Measurements from ENCODE around the gene DUOXA2. TPM values are rescaled to one million over a fixed set of nuclear protein-coding genes. Genes with fewer than 3 reads are reported as not detected.

DUOXA2 gene
- total and polyA plus RNA-seq, 2 of the 4 experiments (the other 2 are of a cell fraction) = not detected

GRCh38 chr15:45161666-45162065, 47.5 kb downstream of the DUOXA2 start:
- no peaks in the 10 kb centered on the region for H3K36me3 ChIP-seq (ENCODE audit: control insufficient read depth, insufficient read depth, low read length)
- no peak overlapping the region for H3K4ac ChIP-seq (ENCODE audit: low read depth, low read length)
- no peak overlapping the region for H3K4me2 ChIP-seq (ENCODE audit: low read depth, low read length)
- no peak overlapping the region for H3K23ac ChIP-seq (ENCODE audit: low read depth, low read length)
- H4K5ac ChIP-seq (ENCODE audit: low read depth, low read length) = no peak overlapping the region
- H3K9ac ChIP-seq (ENCODE audit: low read depth, low read length) = no peak overlapping the region
- no peak overlapping the region for H2AFZ ChIP-seq (replicated peaks; ENCODE audit: low read length, poor library complexity)
- in situ Hi-C loops (cut with MboI; ENCODE audit: low sequenced_read_pairs) (loop anchor here (5.0 kb wide), 1 partner anchor 241 kb away; a partner anchor contains a TSS), intact Hi-C loops (cut with micrococcal nuclease) (no loop called here), dilution Hi-C loops (cut with HindIII; ENCODE audit: low sequenced_read_pairs, unreplicated experiment) (no loop called here)
- no peak for DNase-seq
- no peak overlapping the region for H4K91ac ChIP-seq (ENCODE audit: insufficient read depth, low read depth, low read length)
- H2BK120ac ChIP-seq (ENCODE audit: low read depth, low read length) = no peak overlapping the region
- H3K56ac ChIP-seq (ENCODE audit: extremely low read depth, insufficient read depth, low read length) = no peak overlapping the region
- no peak overlapping the region for H3K27ac ChIP-seq (ENCODE audit: insufficient read depth, low read length)
- ChIA-PET POLR2A (ENCODE audit: unreplicated experiment) (no interaction called here), CTCF (interaction anchor here (2.0 to 3.2 kb wide), 2 partner anchors 44 to 239 kb away, joined by 8 to 27 read pairs; a partner anchor contains a TSS)
- peaks cover 5 to 20% of the 10 kb centered on the region in 2 experiments for H3K79me1 ChIP-seq (ENCODE audit: low read depth in 1 of 2, low read length in 2 of 2)
- no peak overlapping the region for H2BK20ac ChIP-seq (ENCODE audit: low read depth, low read length)
- H3K27me3 ChIP-seq (ENCODE audit: control insufficient read depth, insufficient read depth, low read length) = no peaks in the 10 kb centered on the region
- no peak overlapping the region; the same call in 2 of the 3 replicates for H2BK15ac ChIP-seq (ENCODE audit: low read depth, low read length)
- no peak overlapping the region for H2AK5ac ChIP-seq (ENCODE audit: low read depth, low read length)
- BruUV-seq (replicated peaks) = no TSS peak
- no peak overlapping the region for H3K4me3 ChIP-seq (ENCODE audit: insufficient read depth, low read depth, low read length)
- H3K14ac ChIP-seq (replicated peaks; ENCODE audit: low read depth, low read length) = no peak overlapping the region
- 93% methylated on average over 10 of the region's 14 CpGs; no CpG with 5 or more reads in 1 of the 2 experiments for WGBS, 2 experiments (ENCODE audit: extremely low coverage in 2 of 2, insufficient read length in 1 of 2)
- no peaks in the 10 kb centered on the region for H3K9me3 ChIP-seq (ENCODE audit: control insufficient read depth, insufficient read depth, low read length)
- no peak overlapping the region for H2BK5ac ChIP-seq (ENCODE audit: low read depth, low read length, poor library complexity, severe bottlenecking)
- no peaks in the 10 kb centered on the region for H4K20me1 ChIP-seq (ENCODE audit: insufficient read depth, low read length)
- H3K9me1 ChIP-seq (ENCODE audit: insufficient read depth, low read length) = peaks cover 12% of the 10 kb centered on the region
- peaks cover 16% of the 10 kb centered on the region for H3K4me1 ChIP-seq (ENCODE audit: control insufficient read depth, insufficient read depth, low read length)
- H2AK9ac ChIP-seq (replicated peaks; ENCODE audit: low read depth, low read length, poor library complexity) = no peak overlapping the region
- no peak overlapping the region for H3K18ac ChIP-seq (ENCODE audit: low read depth, low read length)
- H4K8ac ChIP-seq (ENCODE audit: low read depth in 2 of 2, low read length in 2 of 2) = no peak overlapping the region
- no peak for TF ChIP-seq POLR2A (IDR thresholded peaks at IDR 0.05; ENCODE audit: low read depth, low read length)
- TF ChIP-seq SMC3 (IDR thresholded peaks at IDR 0.05; ENCODE audit: low read depth, low read length) = no peak
- TF ChIP-seq MXI1 (IDR thresholded peaks at IDR 0.05; ENCODE audit: borderline replicate concordance, low read depth, low read length) = no peak
- no peak for TF ChIP-seq BHLHE40 (IDR thresholded peaks at IDR 0.05; ENCODE audit: low read depth, low read length)
- TF ChIP-seq, protein P1, sequence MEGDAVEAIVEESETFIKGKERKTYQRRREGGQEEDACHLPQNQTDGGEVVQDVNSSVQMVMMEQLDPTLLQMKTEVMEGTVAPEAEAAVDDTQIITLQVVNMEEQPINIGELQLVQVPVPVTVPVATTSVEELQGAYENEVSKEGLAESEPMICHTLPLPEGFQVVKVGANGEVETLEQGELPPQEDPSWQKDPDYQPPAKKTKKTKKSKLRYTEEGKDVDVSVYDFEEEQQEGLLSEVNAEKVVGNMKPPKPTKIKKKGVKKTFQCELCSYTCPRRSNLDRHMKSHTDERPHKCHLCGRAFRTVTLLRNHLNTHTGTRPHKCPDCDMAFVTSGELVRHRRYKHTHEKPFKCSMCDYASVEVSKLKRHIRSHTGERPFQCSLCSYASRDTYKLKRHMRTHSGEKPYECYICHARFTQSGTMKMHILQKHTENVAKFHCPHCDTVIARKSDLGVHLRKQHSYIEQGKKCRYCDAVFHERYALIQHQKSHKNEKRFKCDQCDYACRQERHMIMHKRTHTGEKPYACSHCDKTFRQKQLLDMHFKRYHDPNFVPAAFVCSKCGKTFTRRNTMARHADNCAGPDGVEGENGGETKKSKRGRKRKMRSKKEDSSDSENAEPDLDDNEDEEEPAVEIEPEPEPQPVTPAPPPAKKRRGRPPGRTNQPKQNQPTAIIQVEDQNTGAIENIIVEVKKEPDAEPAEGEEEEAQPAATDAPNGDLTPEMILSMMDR (conservative IDR thresholded peaks at IDR 0.05; ENCODE audit: low read depth, low read length) = no peak
- TF ChIP-seq RCOR1 (IDR thresholded peaks at IDR 0.05; ENCODE audit: insufficient replicate concordance, low read length) = no peak
- TF ChIP-seq MAZ (IDR thresholded peaks at IDR 0.05; ENCODE audit: borderline replicate concordance, low read depth, low read length) = no peak
- no peak for TF ChIP-seq RAD21 (IDR thresholded peaks at IDR 0.05; ENCODE audit: low read length)
- TF ChIP-seq CHD1 (IDR thresholded peaks at IDR 0.05; ENCODE audit: low read depth, low read length) = no peak
- no peak for TF ChIP-seq CEBPB (IDR thresholded peaks at IDR 0.05; ENCODE audit: low read depth, low read length)
- ATAC-seq (ENCODE audit: low read depth) = no peak
